DMS53 (cell line): ENCODE data around the gene GAD1.

Experiments
- DNase-seq: peaks from one replicate; lab custom pipeline; 2025; lab: John Stamatoyannopoulos, UW

GAD1 gene

DNA sequence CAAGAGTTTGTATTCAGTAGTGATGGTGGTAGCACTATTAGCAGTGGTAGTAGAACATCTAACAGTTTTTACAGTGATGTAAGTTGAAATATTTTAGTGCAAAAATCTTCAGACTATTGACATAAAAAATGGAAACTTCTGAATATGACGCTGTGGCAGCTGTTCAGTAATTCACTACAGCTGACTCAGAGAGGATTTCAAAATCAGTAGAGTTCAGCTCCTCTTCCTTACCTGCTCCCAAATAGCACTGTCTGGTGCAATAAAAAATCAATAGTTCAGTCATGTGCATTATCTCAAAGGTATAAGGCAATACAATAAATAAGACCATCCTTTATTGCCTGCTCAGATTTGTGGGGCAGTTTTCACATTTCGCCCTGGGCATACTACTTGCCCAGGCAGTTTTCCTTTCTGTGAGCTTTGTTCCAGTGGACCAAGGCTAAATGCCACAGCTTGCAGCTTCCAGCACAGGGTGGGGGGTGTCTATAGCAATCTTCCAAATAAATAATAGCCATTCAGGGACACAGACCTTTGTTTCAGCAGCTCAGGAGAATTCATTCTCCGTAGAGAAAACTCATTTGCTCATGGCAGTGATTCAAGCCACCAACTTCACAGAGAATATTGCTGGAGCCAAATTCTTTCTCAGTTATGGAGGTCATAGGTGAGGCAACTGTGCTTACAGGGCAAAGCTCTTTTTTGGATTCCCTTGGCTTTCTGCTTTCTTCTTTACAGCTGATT, 78.5 kb downstream of the GAD1 start:
- no peak for DNase-seq

DNA sequence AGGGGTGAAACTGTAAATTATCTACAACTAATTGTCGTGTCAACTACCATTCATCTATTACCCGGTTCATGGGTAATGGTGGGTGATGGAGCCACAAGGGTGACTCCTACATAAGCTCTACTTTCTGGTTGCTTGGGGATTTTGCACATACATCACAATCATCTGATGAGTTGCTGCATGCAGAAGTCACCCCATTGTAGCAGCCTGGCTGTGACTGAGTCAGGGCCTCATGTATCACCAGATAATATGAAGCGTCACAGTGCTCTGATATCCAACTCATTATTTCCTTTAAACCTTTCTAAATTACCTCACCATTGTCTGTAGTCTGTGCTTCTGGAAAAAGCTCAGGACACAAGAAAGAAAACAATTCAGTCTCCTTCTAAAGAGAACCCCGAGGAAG, 79.9 kb downstream of the GAD1 start:
- no peak for DNase-seq

DNA sequence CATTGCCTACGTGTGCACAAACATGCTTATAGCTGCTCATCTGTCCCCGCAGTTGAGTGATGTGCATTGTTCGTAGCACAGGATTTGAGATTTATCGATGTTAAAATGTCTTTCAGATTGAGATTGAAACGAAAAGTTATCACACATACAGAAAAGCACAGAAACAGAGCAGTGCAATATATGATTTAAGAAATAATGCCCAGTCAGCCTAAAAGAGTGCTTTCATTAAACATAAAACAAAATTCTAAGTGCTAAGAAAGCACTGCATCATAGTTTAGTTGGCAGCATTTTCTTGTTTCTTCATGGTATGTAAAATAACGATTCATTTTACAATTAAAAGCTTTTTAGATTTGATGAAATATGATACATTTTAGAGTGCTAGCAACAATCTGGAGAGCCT, 80.4 kb downstream of the GAD1 start:
- no peak for DNase-seq

DNA sequence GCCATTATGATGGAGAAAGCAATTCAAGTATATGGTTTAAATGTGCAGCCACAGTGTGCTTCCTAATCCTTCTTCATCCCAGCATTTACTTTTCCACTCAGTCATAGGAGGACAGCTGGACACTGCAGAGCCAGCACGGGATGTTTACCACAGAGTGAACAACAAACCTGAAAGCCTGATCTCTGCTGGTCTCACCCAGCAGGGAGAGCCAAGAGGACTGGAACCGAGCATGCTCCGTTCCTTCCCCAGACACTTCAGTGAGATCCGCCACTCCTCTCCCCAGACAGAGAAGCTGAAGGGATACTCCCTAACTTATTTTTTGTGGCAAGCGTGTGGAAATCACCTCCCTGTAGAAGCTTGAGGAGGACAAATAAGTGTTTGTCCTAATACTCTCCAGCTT, 89.2 kb downstream of the GAD1 start:
- peak; percentile 75 for DNase-seq
